Measurements from ENCODE around the gene RECK. TPM values are rescaled to one million over a fixed set of nuclear protein-coding genes. Genes with fewer than 3 reads are reported as not detected.

The RECK gene
- total and polyA plus RNA-seq, 2 experiments from 2014 or later: 8.5 to 11.1 TPM

GRCh38 chr9:36007852-36008251 lies 28.9 kb upstream of the RECK start:
- TF ChIP-seq CTCF (IDR thresholded peaks at IDR 0.05; ENCODE audit: low read depth, low read length): no peak
- Histone ChIP-seq H3K36me3 (no peaks in the 10 kb centered on the region), H3K27me3 (peaks cover 55% of the 10 kb centered on the region), H3K27ac (no peak overlapping the region), H3K4me3 (no peak overlapping the region), H3K9me3 (ENCODE audit: low read depth) (no peaks in the 10 kb centered on the region), H3K4me1 (ENCODE audit: low read depth) (no peaks in the 10 kb centered on the region)
- no peak for DNase-seq (ENCODE audit: low read depth in 1 of 2, low spot score in 1 of 2)

- peak; percentile 100 for TF ChIP-seq CTCF (IDR thresholded peaks at IDR 0.05; ENCODE audit: low read depth, low read length)
- peaks cover 55% of the 10 kb centered on the region for H3K27me3 ChIP-seq
- H3K9me3 ChIP-seq (ENCODE audit: low read depth): no peaks in the 10 kb centered on the region
- no peaks in the 10 kb centered on the region for H3K4me1 ChIP-seq (ENCODE audit: low read depth)
- no peaks in the 10 kb centered on the region for H3K36me3 ChIP-seq
- peak; percentile 83 to 86 for DNase-seq (ENCODE audit: low read depth in 1 of 2, low spot score in 1 of 2)
- no peak overlapping the region for H3K27ac ChIP-seq
- no peak overlapping the region for H3K4me3 ChIP-seq
Measured at GRCh38 chr9:36008774-36009300, 27.9 kb upstream of the RECK start.

GRCh38 chr9:36011379-36011778 lies 25.3 kb upstream of the RECK start:
- no peak overlapping the region for H3K4me3 ChIP-seq
- peaks cover 43% of the 10 kb centered on the region for H3K27me3 ChIP-seq
- H3K9me3 ChIP-seq (ENCODE audit: low read depth): no peaks in the 10 kb centered on the region
- no peaks in the 10 kb centered on the region for H3K36me3 ChIP-seq
- no peak for TF ChIP-seq CTCF (IDR thresholded peaks at IDR 0.05; ENCODE audit: low read depth, low read length)
- peak in 1 of 2 donors; percentile 20 for DNase-seq (ENCODE audit: low read depth in 1 of 2, low spot score in 1 of 2)
- no peak overlapping the region for H3K27ac ChIP-seq
- H3K4me1 ChIP-seq (ENCODE audit: low read depth): no peaks in the 10 kb centered on the region

- H3K36me3 ChIP-seq: no peaks in the 10 kb centered on the region
- no peak overlapping the region for H3K27ac ChIP-seq
- H3K27me3 ChIP-seq: no peaks in the 10 kb centered on the region
- no peak overlapping the region for H3K4me3 ChIP-seq
- no peak for DNase-seq (ENCODE audit: low read depth in 1 of 2, low spot score in 1 of 2)
- no peak for TF ChIP-seq CTCF (IDR thresholded peaks at IDR 0.05; ENCODE audit: low read depth, low read length)
- H3K9me3 ChIP-seq (ENCODE audit: low read depth): no peaks in the 10 kb centered on the region
- H3K4me1 ChIP-seq (ENCODE audit: low read depth): no peaks in the 10 kb centered on the region
Measured at GRCh38 chr9:36017278-36017677, 19.4 kb upstream of the RECK start.

GRCh38 chr9:36018129-36018528 lies 18.6 kb upstream of the RECK start:
- Histone ChIP-seq H3K4me3 (no peak overlapping the region), H3K27me3 (no peaks in the 10 kb centered on the region), H3K36me3 (no peaks in the 10 kb centered on the region), H3K9me3 (ENCODE audit: low read depth) (no peaks in the 10 kb centered on the region), H3K4me1 (ENCODE audit: low read depth) (no peaks in the 10 kb centered on the region), H3K27ac (no peak overlapping the region)
- no peak for DNase-seq (ENCODE audit: low read depth in 1 of 2, low spot score in 1 of 2)
- no peak for TF ChIP-seq CTCF (IDR thresholded peaks at IDR 0.05; ENCODE audit: low read depth, low read length)

Measured in cardiac muscle cell (in vitro differentiated cells and primary cell).